WTC11 (cell line): ENCODE results near the gene PLA2G12A. TPM values are rescaled to one million over a fixed set of nuclear protein-coding genes. Genes with fewer than 3 reads are reported as not detected.

ENCODE experiments used
- ATAC-seq: fragments of 200-7000 bp; cut with Tn5 transposase; 2 replicates; pipeline ENCODE4 v1.10.0; 2021; ENCODE audit warnings: mild to moderate bottlenecking, moderate library complexity
- CTCF ChIA-PET: fragments of 300-600 bp; sonication (Branson Sonifier 250); formaldehyde crosslinking; loops from one replicate; lab custom pipeline; 2021; ENCODE audit warnings: antibody characterized with exemption; lab: Charles Lee
- POLR2A ChIA-PET: fragments of 350-600 bp; sonication (Branson Sonifier 250); formaldehyde crosslinking; loops from one replicate; lab custom pipeline; 2021; ENCODE audit warnings: antibody characterized with exemption; lab: Charles Lee
- DNase-seq: peaks from one replicate; pipeline ENCODE4 v3.0.0; 2021; ENCODE audit warnings: low spot score
- H3K27ac Mint-ChIP-seq: 2 replicates; pipeline ENCODE4 v1.8.0; 2021; ENCODE audit warnings: mixed read lengths
- H3K27me3 Mint-ChIP-seq: 2 replicates; pipeline ENCODE4 v1.8.0; 2021; ENCODE audit warnings: low read depth, mild to moderate bottlenecking, moderate library complexity, mixed read lengths
- H3K36me3 Mint-ChIP-seq: 2 replicates; pipeline ENCODE4 v1.8.0; 2021; ENCODE audit warnings: mixed read lengths
- H3K4me1 Mint-ChIP-seq: 2 replicates; pipeline ENCODE4 v1.8.0; 2022; ENCODE audit warnings: mixed read lengths
- H3K4me3 Mint-ChIP-seq: 2 replicates; pipeline ENCODE4 v1.8.0; 2021; ENCODE audit warnings: mild to moderate bottlenecking, moderate library complexity, mixed read lengths
- H3K9me3 Mint-ChIP-seq: 2 replicates; pipeline ENCODE4 v1.8.0; 2021; ENCODE audit warnings: mixed read lengths
- CREM ChIP-seq: sonication (generic); formaldehyde crosslinking; IDR thresholded peaks from 2 replicates; pipeline ENCODE4 v1.8.1; 2022; ENCODE audit warnings: mild to moderate bottlenecking, missing genetic modification reagents, moderate library complexity
- FOXK1 ChIP-seq: sonication (generic); formaldehyde crosslinking; IDR thresholded peaks from 2 replicates; pipeline ENCODE4 v1.8.0; 2022; ENCODE audit warnings: mild to moderate bottlenecking, moderate library complexity, missing genetic modification reagents
- IRF1 ChIP-seq: sonication (generic); formaldehyde crosslinking; IDR thresholded peaks from 2 replicates; pipeline ENCODE4 v1.8.0; 2023; ENCODE audit warnings: missing genetic modification reagents
- JAZF1 ChIP-seq: fragments of 250-450 bp; sonication (Bioruptor Pico); IDR thresholded peaks from 2 replicates; pipeline ENCODE4 v1.9.0; 2021; ENCODE audit warnings: moderate library complexity, mild to moderate bottlenecking, inconsistent platforms
- MYBL2 ChIP-seq: sonication (generic); formaldehyde crosslinking; IDR thresholded peaks from 2 replicates; pipeline ENCODE4 v1.8.1; 2023; ENCODE audit warnings: mild to moderate bottlenecking, moderate library complexity, missing genetic modification reagents
- NR1H2 ChIP-seq: sonication (generic); formaldehyde crosslinking; IDR thresholded peaks from 2 replicates; pipeline ENCODE4 v1.9.0; 2021; ENCODE audit warnings: mild to moderate bottlenecking, moderate library complexity, missing genetic modification reagents
- SMAD3 ChIP-seq: sonication (generic); formaldehyde crosslinking; IDR thresholded peaks from 2 replicates; pipeline ENCODE4 v1.8.0; 2022; ENCODE audit warnings: missing genetic modification reagents, mild to moderate bottlenecking, borderline replicate concordance
- SOX15 ChIP-seq: fragments of 250-450 bp; sonication (Bioruptor Pico); IDR thresholded peaks from 2 replicates; pipeline ENCODE4 v1.9.0; 2021; ENCODE audit warnings: mild to moderate bottlenecking
- SP1 ChIP-seq: sonication (generic); formaldehyde crosslinking; conservative IDR thresholded peaks from 2 replicates; pipeline ENCODE4 v1.8.1; 2022; ENCODE audit warnings: missing genetic modification reagents
- ZBTB21 ChIP-seq: sonication (generic); formaldehyde crosslinking; IDR thresholded peaks from 2 replicates; pipeline ENCODE4 v1.8.1; 2023; ENCODE audit warnings: mild to moderate bottlenecking, missing genetic modification reagents, borderline replicate concordance
- ZNF396 ChIP-seq: fragments of 250-450 bp; sonication (Bioruptor Pico); IDR thresholded peaks from 2 replicates; pipeline ENCODE4 v1.8.0; 2021; ENCODE audit warnings: mild to moderate bottlenecking, moderate library complexity, borderline replicate concordance
- ZNF416 ChIP-seq: fragments of 250-450 bp; sonication (Bioruptor Pico); IDR thresholded peaks from 2 replicates; pipeline ENCODE4 v1.9.0; 2021; ENCODE audit warnings: mild to moderate bottlenecking, inconsistent platforms
- total RNA-seq: library from RNA; stranded (reverse); gene quantifications from 3 replicates; pipeline ENCODE4 v1.2.3, GENCODE V29; 2021
- TF ChIP-seq, protein P1 (sequence below): fragments of 250-450 bp; sonication (Bioruptor Pico); IDR thresholded peaks from 2 replicates; pipeline ENCODE4 v1.9.0; 2021; ENCODE audit warnings: mild to moderate bottlenecking, borderline replicate concordance
- TF ChIP-seq, protein P2 (sequence below): sonication (generic); formaldehyde crosslinking; IDR thresholded peaks from 2 replicates; pipeline ENCODE4 v1.8.1; 2023; ENCODE audit warnings: mild to moderate bottlenecking, missing genetic modification reagents, moderate library complexity
- TF ChIP-seq, protein P3 (sequence below): sonication (generic); formaldehyde crosslinking; IDR thresholded peaks from 2 replicates; pipeline ENCODE4 v1.8.1; 2023; ENCODE audit warnings: mild to moderate bottlenecking, missing genetic modification reagents
- TF ChIP-seq, protein P4 (sequence below): sonication (generic); formaldehyde crosslinking; IDR thresholded peaks from 2 replicates; pipeline ENCODE4 v1.8.1; 2022; ENCODE audit warnings: mild to moderate bottlenecking, moderate library complexity, missing genetic modification reagents

Gene PLA2G12A
- total RNA-seq, 1 experiment from 2014 or later, result 47.3 TPM

GRCh38 chr4:109691411-109691920, 38.4 kb downstream of the PLA2G12A start (continued):
- TF ChIP-seq CREM (CRISPR knock-in tag) (no peak), NR1H2 (CRISPR knock-in tag) (no peak), ZNF416 (CRISPR knock-in tag) (no peak), ZNF396 (CRISPR knock-in tag) (no peak)
- TF ChIP-seq, protein P1, sequence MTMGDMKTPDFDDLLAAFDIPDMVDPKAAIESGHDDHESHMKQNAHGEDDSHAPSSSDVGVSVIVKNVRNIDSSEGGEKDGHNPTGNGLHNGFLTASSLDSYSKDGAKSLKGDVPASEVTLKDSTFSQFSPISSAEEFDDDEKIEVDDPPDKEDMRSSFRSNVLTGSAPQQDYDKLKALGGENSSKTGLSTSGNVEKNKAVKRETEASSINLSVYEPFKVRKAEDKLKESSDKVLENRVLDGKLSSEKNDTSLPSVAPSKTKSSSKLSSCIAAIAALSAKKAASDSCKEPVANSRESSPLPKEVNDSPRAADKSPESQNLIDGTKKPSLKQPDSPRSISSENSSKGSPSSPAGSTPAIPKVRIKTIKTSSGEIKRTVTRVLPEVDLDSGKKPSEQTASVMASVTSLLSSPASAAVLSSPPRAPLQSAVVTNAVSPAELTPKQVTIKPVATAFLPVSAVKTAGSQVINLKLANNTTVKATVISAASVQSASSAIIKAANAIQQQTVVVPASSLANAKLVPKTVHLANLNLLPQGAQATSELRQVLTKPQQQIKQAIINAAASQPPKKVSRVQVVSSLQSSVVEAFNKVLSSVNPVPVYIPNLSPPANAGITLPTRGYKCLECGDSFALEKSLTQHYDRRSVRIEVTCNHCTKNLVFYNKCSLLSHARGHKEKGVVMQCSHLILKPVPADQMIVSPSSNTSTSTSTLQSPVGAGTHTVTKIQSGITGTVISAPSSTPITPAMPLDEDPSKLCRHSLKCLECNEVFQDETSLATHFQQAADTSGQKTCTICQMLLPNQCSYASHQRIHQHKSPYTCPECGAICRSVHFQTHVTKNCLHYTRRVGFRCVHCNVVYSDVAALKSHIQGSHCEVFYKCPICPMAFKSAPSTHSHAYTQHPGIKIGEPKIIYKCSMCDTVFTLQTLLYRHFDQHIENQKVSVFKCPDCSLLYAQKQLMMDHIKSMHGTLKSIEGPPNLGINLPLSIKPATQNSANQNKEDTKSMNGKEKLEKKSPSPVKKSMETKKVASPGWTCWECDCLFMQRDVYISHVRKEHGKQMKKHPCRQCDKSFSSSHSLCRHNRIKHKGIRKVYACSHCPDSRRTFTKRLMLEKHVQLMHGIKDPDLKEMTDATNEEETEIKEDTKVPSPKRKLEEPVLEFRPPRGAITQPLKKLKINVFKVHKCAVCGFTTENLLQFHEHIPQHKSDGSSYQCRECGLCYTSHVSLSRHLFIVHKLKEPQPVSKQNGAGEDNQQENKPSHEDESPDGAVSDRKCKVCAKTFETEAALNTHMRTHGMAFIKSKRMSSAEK (CRISPR knock-in tag), result no peak
- TF ChIP-seq, all 79 proteins: peak for 0

DNA sequence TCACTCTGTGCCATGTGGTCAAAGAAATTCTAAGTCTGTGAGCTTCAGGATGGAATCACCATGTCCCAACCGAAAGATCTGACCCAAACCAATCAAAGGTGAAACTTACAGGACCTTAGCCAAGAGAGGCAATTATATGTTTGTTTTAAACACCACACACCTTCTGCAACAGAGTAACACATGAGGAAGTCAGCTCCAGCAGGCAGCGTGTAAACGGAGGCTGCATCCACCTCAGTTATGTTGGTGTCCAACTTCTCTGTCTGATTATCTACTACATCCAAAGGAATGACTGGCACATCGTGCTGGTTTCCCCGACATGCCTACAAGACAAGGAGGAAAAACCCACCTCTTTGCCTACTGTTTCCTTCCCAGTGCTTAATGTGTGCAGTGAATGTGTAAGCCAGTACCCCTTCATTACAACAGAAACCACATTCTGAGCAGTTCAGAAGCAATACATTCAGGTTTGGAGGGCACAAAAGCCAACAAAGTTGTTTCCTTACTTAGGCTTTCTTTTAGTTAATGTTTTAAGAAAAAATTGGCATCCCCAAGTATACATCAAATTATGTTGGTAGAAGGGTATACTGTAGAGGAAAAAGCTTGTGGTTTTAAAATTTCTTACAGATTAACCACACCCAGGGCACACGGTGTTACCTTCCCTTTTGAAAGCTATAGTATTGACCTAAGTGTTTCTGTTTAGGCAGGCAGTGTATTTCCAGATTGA, 39.0 kb downstream of the PLA2G12A start:
- H3K27me3 Mint-ChIP-seq, result no peaks in the 10 kb centered on the region
- CTCF ChIA-PET, result no interaction called here
- POLR2A ChIA-PET, result interaction anchor here (0.6 kb wide), 1 partner anchor 269 kb away, joined by 3 read pairs; no protein-coding TSS in a partner anchor
- no peak for ATAC-seq
- no peaks in the 10 kb centered on the region for H3K9me3 Mint-ChIP-seq
- no peaks in the 10 kb centered on the region for H3K4me1 Mint-ChIP-seq
- H3K4me3 Mint-ChIP-seq, result no peak overlapping the region
- H3K27ac Mint-ChIP-seq, result no peak overlapping the region
- peaks cover 33% of the 10 kb centered on the region for H3K36me3 Mint-ChIP-seq
- no peak for DNase-seq
- TF ChIP-seq MYBL2 (no peak), JAZF1 (CRISPR knock-in tag) (no peak), ZNF416 (CRISPR knock-in tag) (no peak), SP1 (CRISPR knock-in tag) (no peak), IRF1 (CRISPR knock-in tag) (no peak), SMAD3 (no peak), FOXK1 (CRISPR knock-in tag) (no peak), SOX15 (CRISPR knock-in tag) (no peak), ZBTB21 (CRISPR knock-in tag) (no peak)
- TF ChIP-seq, protein P2, sequence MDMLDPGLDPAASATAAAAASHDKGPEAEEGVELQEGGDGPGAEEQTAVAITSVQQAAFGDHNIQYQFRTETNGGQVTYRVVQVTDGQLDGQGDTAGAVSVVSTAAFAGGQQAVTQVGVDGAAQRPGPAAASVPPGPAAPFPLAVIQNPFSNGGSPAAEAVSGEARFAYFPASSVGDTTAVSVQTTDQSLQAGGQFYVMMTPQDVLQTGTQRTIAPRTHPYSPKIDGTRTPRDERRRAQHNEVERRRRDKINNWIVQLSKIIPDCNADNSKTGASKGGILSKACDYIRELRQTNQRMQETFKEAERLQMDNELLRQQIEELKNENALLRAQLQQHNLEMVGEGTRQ, result no peak
- TF ChIP-seq, protein P3, sequence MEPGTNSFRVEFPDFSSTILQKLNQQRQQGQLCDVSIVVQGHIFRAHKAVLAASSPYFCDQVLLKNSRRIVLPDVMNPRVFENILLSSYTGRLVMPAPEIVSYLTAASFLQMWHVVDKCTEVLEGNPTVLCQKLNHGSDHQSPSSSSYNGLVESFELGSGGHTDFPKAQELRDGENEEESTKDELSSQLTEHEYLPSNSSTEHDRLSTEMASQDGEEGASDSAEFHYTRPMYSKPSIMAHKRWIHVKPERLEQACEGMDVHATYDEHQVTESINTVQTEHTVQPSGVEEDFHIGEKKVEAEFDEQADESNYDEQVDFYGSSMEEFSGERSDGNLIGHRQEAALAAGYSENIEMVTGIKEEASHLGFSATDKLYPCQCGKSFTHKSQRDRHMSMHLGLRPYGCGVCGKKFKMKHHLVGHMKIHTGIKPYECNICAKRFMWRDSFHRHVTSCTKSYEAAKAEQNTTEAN (CRISPR knock-in tag), result no peak
- TF ChIP-seq, protein P4, sequence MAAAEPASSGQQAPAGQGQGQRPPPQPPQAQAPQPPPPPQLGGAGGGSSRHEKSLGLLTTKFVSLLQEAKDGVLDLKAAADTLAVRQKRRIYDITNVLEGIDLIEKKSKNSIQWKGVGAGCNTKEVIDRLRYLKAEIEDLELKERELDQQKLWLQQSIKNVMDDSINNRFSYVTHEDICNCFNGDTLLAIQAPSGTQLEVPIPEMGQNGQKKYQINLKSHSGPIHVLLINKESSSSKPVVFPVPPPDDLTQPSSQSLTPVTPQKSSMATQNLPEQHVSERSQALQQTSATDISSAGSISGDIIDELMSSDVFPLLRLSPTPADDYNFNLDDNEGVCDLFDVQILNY (CRISPR knock-in tag), result no peak
